PFSK-1 (cell line): Measurements from ENCODE around the gene MRPL49.

Experiments used
- POLR2AphosphoS5 ChIP-seq: IDR thresholded peaks from 2 replicates; pipeline ENCODE4 v1.6.1; 2012; ENCODE audit warnings: low read depth, mild to moderate bottlenecking, control low read depth, low read length, moderate library complexity
- TAF1 ChIP-seq: IDR thresholded peaks from 2 replicates; pipeline ENCODE4 v1.6.1; 2012; ENCODE audit warnings: low read length, control low read depth, borderline replicate concordance; ENCODE audit not compliant: insufficient read depth
- TF ChIP-seq, protein P1 (sequence below), 2 experiments: IDR thresholded peaks; 2 replicates each; pipeline versions ENCODE4 v1.6.1 to v1.8.0; 2011 to 2012; ENCODE audit warnings: low read depth in 2 of 2, low read length in 2 of 2, control low read depth in 1 of 2, inconsistent platforms in 1 of 2, mild to moderate bottlenecking in 1 of 2, moderate library complexity in 1 of 2; ENCODE audit not compliant: insufficient read depth in 1 of 2

DNA sequence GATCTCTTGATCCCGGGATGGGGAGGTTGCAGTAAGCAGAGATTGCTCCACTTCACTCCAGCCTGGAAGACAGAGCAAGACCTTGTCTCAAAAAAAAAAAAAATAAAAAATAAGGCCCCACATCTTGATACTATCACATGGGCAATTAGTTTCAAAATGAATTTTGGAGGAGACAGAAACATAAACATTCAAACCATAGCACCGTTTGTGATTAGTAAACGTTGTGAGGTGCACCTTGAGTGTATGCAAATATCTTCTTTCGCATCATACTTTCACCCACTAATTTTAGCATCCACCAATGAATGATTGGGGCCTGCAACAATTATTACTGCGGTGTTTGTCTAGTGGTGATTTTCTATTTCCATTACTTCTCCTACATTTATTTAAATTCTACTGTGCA lies 36.9 kb downstream of the MRPL49 start:
- TF ChIP-seq TAF1 = no peak
- TF ChIP-seq, protein P1, sequence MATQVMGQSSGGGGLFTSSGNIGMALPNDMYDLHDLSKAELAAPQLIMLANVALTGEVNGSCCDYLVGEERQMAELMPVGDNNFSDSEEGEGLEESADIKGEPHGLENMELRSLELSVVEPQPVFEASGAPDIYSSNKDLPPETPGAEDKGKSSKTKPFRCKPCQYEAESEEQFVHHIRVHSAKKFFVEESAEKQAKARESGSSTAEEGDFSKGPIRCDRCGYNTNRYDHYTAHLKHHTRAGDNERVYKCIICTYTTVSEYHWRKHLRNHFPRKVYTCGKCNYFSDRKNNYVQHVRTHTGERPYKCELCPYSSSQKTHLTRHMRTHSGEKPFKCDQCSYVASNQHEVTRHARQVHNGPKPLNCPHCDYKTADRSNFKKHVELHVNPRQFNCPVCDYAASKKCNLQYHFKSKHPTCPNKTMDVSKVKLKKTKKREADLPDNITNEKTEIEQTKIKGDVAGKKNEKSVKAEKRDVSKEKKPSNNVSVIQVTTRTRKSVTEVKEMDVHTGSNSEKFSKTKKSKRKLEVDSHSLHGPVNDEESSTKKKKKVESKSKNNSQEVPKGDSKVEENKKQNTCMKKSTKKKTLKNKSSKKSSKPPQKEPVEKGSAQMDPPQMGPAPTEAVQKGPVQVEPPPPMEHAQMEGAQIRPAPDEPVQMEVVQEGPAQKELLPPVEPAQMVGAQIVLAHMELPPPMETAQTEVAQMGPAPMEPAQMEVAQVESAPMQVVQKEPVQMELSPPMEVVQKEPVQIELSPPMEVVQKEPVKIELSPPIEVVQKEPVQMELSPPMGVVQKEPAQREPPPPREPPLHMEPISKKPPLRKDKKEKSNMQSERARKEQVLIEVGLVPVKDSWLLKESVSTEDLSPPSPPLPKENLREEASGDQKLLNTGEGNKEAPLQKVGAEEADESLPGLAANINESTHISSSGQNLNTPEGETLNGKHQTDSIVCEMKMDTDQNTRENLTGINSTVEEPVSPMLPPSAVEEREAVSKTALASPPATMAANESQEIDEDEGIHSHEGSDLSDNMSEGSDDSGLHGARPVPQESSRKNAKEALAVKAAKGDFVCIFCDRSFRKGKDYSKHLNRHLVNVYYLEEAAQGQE (IDR thresholded peaks at IDR 0.05; ENCODE audit: insufficient read depth in 1 of 2, low read depth in 2 of 2, low read length in 2 of 2) = no peak
- no peak for TF ChIP-seq POLR2AphosphoS5
